H1 (cell line): ENCODE measurements around the gene CSF2. TPM values are rescaled to one million over a fixed set of nuclear protein-coding genes. Genes with fewer than 3 reads are reported as not detected.

ENCODE experiments used
- CTCF ChIA-PET: fragments of 300-600 bp; sonication (Branson Sonifier 250); formaldehyde crosslinking; loops from one replicate; lab custom pipeline; 2021; ENCODE audit not compliant: partially characterized antibody; lab: Charles Lee
- POLR2A ChIA-PET: fragments of 300-600 bp; sonication (Branson Sonifier 250); formaldehyde crosslinking; loops from one replicate; lab custom pipeline; 2021; ENCODE audit warnings: inconsistent platforms; ENCODE audit not compliant: partially characterized antibody; lab: Charles Lee
- DNase-seq, 2 experiments: peaks; one replicate each; pipeline versions ENCODE4 v3.0.0 to v3.0.0-alpha.2; 2010 to 2022; ENCODE audit warnings: low spot score in 2 of 2, low read depth in 1 of 2, mixed read lengths in 1 of 2
- FAIRE-seq: peaks from 2 replicates; lab custom pipeline; 2011; peaks lifted over from hg19 to GRCh38; lab: Jason Lieb, UNC
- H2AFZ ChIP-seq: 2 replicates; pipeline ENCODE4 v1.8.1; 2012; ENCODE audit warnings: low read length, inconsistent platforms
- H2AK5ac ChIP-seq: 2 replicates; pipeline ENCODE4 v1.6.1; 2013; ENCODE audit warnings: low read depth, low read length
- H2BK120ac ChIP-seq: replicated peaks from 2 replicates; pipeline ENCODE3; 2013; ENCODE audit warnings: low read depth, low read length, inconsistent platforms
- H2BK12ac ChIP-seq: 2 replicates; pipeline ENCODE4 v1.6.1; 2013; ENCODE audit warnings: low read depth, low read length
- H2BK15ac ChIP-seq: 2 replicates; pipeline ENCODE4 v1.6.1; 2013; ENCODE audit warnings: low read length
- H2BK20ac ChIP-seq: 2 replicates; pipeline ENCODE4 v1.6.1; 2013; ENCODE audit warnings: low read length
- H2BK5ac ChIP-seq: 2 replicates; pipeline ENCODE4 v1.6.1; 2013; ENCODE audit warnings: low read depth, low read length
- H3K14ac ChIP-seq: 2 replicates; pipeline ENCODE4 v1.6.1; 2013; ENCODE audit warnings: inconsistent platforms; ENCODE audit not compliant: insufficient read length
- H3K18ac ChIP-seq: 2 replicates; pipeline ENCODE4 v1.6.1; 2013; ENCODE audit warnings: low read length; ENCODE audit errors: extremely low read depth
- H3K23ac ChIP-seq: 2 replicates; pipeline ENCODE4 v1.6.1; 2013; ENCODE audit warnings: inconsistent platforms; ENCODE audit not compliant: insufficient read length
- H3K23me2 ChIP-seq: 2 replicates; pipeline ENCODE4 v1.6.1; 2013; ENCODE audit warnings: low read depth, low read length
- H3K27ac ChIP-seq: 2 replicates; pipeline ENCODE4 v1.6.1; 2011; ENCODE audit warnings: low read depth, low read length, inconsistent platforms
- H3K27me3 ChIP-seq, 4 experiments: replicated peaks in 1 of 4; 1 replicate in 1 of 4; 2 replicates in 3 of 4; pipeline versions ENCODE4 v1.6.1 to v1.8.1; 2011 to 2013; ENCODE audit warnings: low read length in 3 of 4, mild to moderate bottlenecking in 3 of 4, inconsistent platforms in 2 of 4, mixed read lengths in 2 of 4, moderate library complexity in 1 of 4; ENCODE audit not compliant: control insufficient read depth in 3 of 4, insufficient read depth in 3 of 4; ENCODE audit errors: extremely low read depth in 1 of 4
- H3K36me3 ChIP-seq, 4 experiments: 2 replicates each; pipeline versions ENCODE4 v1.6.1 to v1.8.1; 2011 to 2013; ENCODE audit warnings: mild to moderate bottlenecking in 4 of 4, low read length in 3 of 4, moderate library complexity in 2 of 4, control low read depth in 1 of 4, inconsistent platforms in 1 of 4; ENCODE audit not compliant: insufficient read depth in 4 of 4, control insufficient read depth in 2 of 4
- H3K4ac ChIP-seq: replicated peaks from 2 replicates; pipeline ENCODE3; 2013; ENCODE audit warnings: low read length, low read depth, mixed read lengths, inconsistent platforms; ENCODE audit not compliant: insufficient read length
- H3K4me1 ChIP-seq, 4 experiments: replicated peaks in 1 of 4; 1 replicate in 1 of 4; 2 replicates in 3 of 4; pipeline versions ENCODE4 v1.6.1 to v1.8.1; 2011 to 2013; ENCODE audit warnings: low read length in 3 of 4, inconsistent platforms in 2 of 4, mixed read lengths in 1 of 4; ENCODE audit not compliant: insufficient read depth in 4 of 4, control insufficient read depth in 3 of 4
- H3K4me2 ChIP-seq, 2 experiments: 2 replicates each; pipeline versions ENCODE4 v1.6.1 to v1.8.1; 2011 to 2013; ENCODE audit warnings: low read depth in 2 of 2, low read length in 2 of 2, control low read depth in 1 of 2, inconsistent platforms in 1 of 2, mild to moderate bottlenecking in 1 of 2; ENCODE audit not compliant: insufficient read depth in 1 of 2
- H3K4me3 ChIP-seq, 4 experiments: fragments of 200-600, 300-600 bp in 1 of 4; sonication (generic), shearing (Covaris generic), sonication (Bioruptor Twin) in 1 of 4; 2 replicates each; pipeline versions ENCODE4 v1.5.1 to v1.8.1; 2011 to 2016; ENCODE audit warnings: low read length in 4 of 4, low read depth in 3 of 4, control low read depth in 2 of 4, inconsistent platforms in 2 of 4, mild to moderate bottlenecking in 2 of 4, mixed read lengths in 1 of 4, moderate library complexity in 1 of 4; ENCODE audit not compliant: insufficient read depth in 2 of 4; ENCODE audit errors: extremely low read depth in 1 of 4
- H3K56ac ChIP-seq: replicated peaks from 2 replicates; pipeline ENCODE3; 2013; ENCODE audit warnings: low read depth, mild to moderate bottlenecking, mixed read lengths, low read length, inconsistent platforms; ENCODE audit not compliant: insufficient read length
- H3K79me1 ChIP-seq: 2 replicates; pipeline ENCODE4 v1.6.1; 2013; ENCODE audit warnings: low read depth, low read length, control low read depth
- H3K79me2 ChIP-seq, 2 experiments: 2 replicates each; pipeline versions ENCODE4 v1.6.1 to v1.8.1; 2012 to 2013; ENCODE audit warnings: low read length in 2 of 2, mild to moderate bottlenecking in 2 of 2, inconsistent platforms in 1 of 2; ENCODE audit not compliant: insufficient read depth in 2 of 2, control insufficient read depth in 1 of 2
- H3K9ac ChIP-seq, 4 experiments: replicated peaks in 1 of 4; 1 replicate in 1 of 4; 2 replicates in 3 of 4; pipeline versions ENCODE4 v1.6.1 to v1.8.1; 2011 to 2013; ENCODE audit warnings: low read depth in 3 of 4, low read length in 3 of 4, control low read depth in 2 of 4, mild to moderate bottlenecking in 2 of 4, moderate library complexity in 2 of 4, inconsistent platforms in 1 of 4; ENCODE audit errors: extremely low read depth in 1 of 4
- H3K9me3 ChIP-seq, 2 experiments: 2 replicates each; pipeline versions ENCODE4 v1.6.1 to v1.8.1; 2012 to 2013; ENCODE audit warnings: mild to moderate bottlenecking in 2 of 2, moderate library complexity in 2 of 2, control low read depth in 1 of 2, inconsistent platforms in 1 of 2, low read depth in 1 of 2, low read length in 1 of 2, mixed read lengths in 1 of 2; ENCODE audit not compliant: insufficient read depth in 2 of 2
- H4K20me1 ChIP-seq, 2 experiments: replicated peaks in 1 of 2; 2 replicates each; pipeline versions ENCODE3 to v1.8.1; 2011 to 2013; ENCODE audit warnings: inconsistent platforms in 2 of 2, low read length in 2 of 2, mild to moderate bottlenecking in 1 of 2; ENCODE audit not compliant: insufficient read depth in 2 of 2, control insufficient read depth in 1 of 2
- H4K5ac ChIP-seq: 2 replicates; pipeline ENCODE4 v1.6.1; 2013; ENCODE audit warnings: low read length, low read depth, mixed read lengths, inconsistent platforms; ENCODE audit not compliant: insufficient read length
- H4K8ac ChIP-seq: 2 replicates; pipeline ENCODE4 v1.8.0; 2013; ENCODE audit warnings: mild to moderate bottlenecking, moderate library complexity, low read length, inconsistent platforms; ENCODE audit not compliant: insufficient read depth; ENCODE audit errors: extremely low read depth
- H4K91ac ChIP-seq: replicated peaks from 2 replicates; pipeline ENCODE3; 2013; ENCODE audit warnings: low read length, mixed read lengths, inconsistent platforms; ENCODE audit not compliant: insufficient read length
- BRCA1 ChIP-seq: IDR thresholded peaks from 2 replicates; pipeline ENCODE4 v1.6.1; 2012; ENCODE audit warnings: low read depth, low read length, improper control_type of control experiment
- E2F6 ChIP-seq: IDR thresholded peaks from 2 replicates; pipeline ENCODE4 v1.6.1; 2012; ENCODE audit warnings: inconsistent platforms
- EP300 ChIP-seq, 2 experiments: IDR thresholded peaks; 1 replicate in 1 of 2; 2 replicates in 1 of 2; pipeline ENCODE4 v1.6.1; 2011 to 2012; ENCODE audit warnings: low read depth in 2 of 2, low read length in 2 of 2, mild to moderate bottlenecking in 2 of 2, borderline replicate concordance in 1 of 2, inconsistent platforms in 1 of 2, moderate library complexity in 1 of 2
- GTF2F1 ChIP-seq: IDR thresholded peaks from 2 replicates; pipeline ENCODE4 v1.6.1; 2012; ENCODE audit warnings: low read depth, low read length, improper control_type of control experiment, borderline replicate concordance
- JUN ChIP-seq: IDR thresholded peaks from 2 replicates; pipeline ENCODE4 v1.6.1; 2011; ENCODE audit warnings: low read depth, mild to moderate bottlenecking, improper control_type of control experiment, low read length
- KDM5A ChIP-seq: fragments of 200-600 bp; IDR thresholded peaks from 2 replicates; pipeline ENCODE4 v1.7.1; 2012; ENCODE audit warnings: mild to moderate bottlenecking, low read length, inconsistent platforms, mixed read lengths
- PHF8 ChIP-seq: fragments of 200-600 bp; sonication (generic); conservative IDR thresholded peaks from 2 replicates; pipeline ENCODE4 v1.7.1; 2012; ENCODE audit warnings: low read depth, mild to moderate bottlenecking, inconsistent platforms, low read length, moderate library complexity
- RBBP5 ChIP-seq: IDR thresholded peaks from 2 replicates; pipeline ENCODE4 v1.7.1; 2012; ENCODE audit warnings: low read depth, mild to moderate bottlenecking, inconsistent platforms, low read length, moderate library complexity, borderline replicate concordance
- RFX5 ChIP-seq: IDR thresholded peaks from 2 replicates; pipeline ENCODE4 v1.6.1; 2011; ENCODE audit warnings: low read depth, low read length, improper control_type of control experiment, borderline replicate concordance
- TAF7 ChIP-seq: optimal IDR thresholded peaks from 2 replicates; pipeline ENCODE3; 2011; ENCODE audit warnings: low read depth, mild to moderate bottlenecking, inconsistent platforms, low read length, moderate library complexity, borderline replicate concordance
- TCF12 ChIP-seq: IDR thresholded peaks from 2 replicates; pipeline ENCODE4 v1.6.1; 2011; ENCODE audit warnings: low read depth, mild to moderate bottlenecking, low read length
- WGBS, 2 experiments: shearing (Covaris generic) in 1 of 2; methylation state at CpG; one replicate each; pipeline versions ENCODE4 v1.1.6 to v1.1.7; 2013 to 2015; ENCODE audit warnings: low lambda C conversion rate in 2 of 2, mixed read lengths in 2 of 2, inconsistent platforms in 1 of 2, low coverage in 1 of 2, missing lambda C conversion rate in 1 of 2; ENCODE audit not compliant: insufficient replicate concordance in 2 of 2, insufficient coverage in 1 of 2, insufficient read length in 1 of 2; ENCODE audit errors: extremely low coverage in 1 of 2, missing lambda C conversion rate in 1 of 2; 5-methylcytosine and 5-hydroxymethylcytosine counted together
- polyA plus RNA-seq, 7 experiments: library from polyadenylated mRNA; depleted of rRNA in 3 of 7; stranded (reverse) in 5 of 7; unstranded in 2 of 7; fragments of >200 nt in 5 of 7; fragments of 200-250 nt in 2 of 7; gene quantifications; 1 replicate in 5 of 7; 2 replicates in 1 of 7; 4 replicates in 1 of 7; pipeline versions ENCODE4 v1.2.1 to v1.2.3, GENCODE V29; 2011 to 2013; ENCODE audit warnings: missing spikeins in 2 of 7, mixed read lengths in 2 of 7
- total RNA-seq: library from RNA; stranded (reverse); fragmentation: NEBNext Ultra II Directional; extraction: Animal tissue kit (Norgen Biotek cat#: 25700); gene quantifications from 2 replicates; pipeline ENCODE4 v1.2.1, GENCODE V29; 2021

Gene CSF2
- total and polyA plus RNA-seq, 2 of the 8 experiments (the other 6 are each of a cell fraction or from before 2014, with no cell fraction given): not detected

GRCh38 chr5:132075719-132076077 lies 2.1 kb downstream of the CSF2 start:
- ChIA-PET POLR2A (no interaction called here), CTCF (interaction anchor here (0.6 to 3.7 kb wide), 3 partner anchors 12 to 294 kb away, joined by 3 to 26 read pairs (median 3); no protein-coding TSS in a partner anchor)
- 100% methylated on average over 2 of the region's 2 CpGs; no CpG with 5 or more reads in 1 of the 2 experiments for WGBS, 2 experiments
- no peaks in the 10 kb centered on the region for H3K79me1 ChIP-seq
- no peak overlapping the region for H3K14ac ChIP-seq
- FAIRE-seq (no peak), DNase-seq (no peak)
- H3K36me3 ChIP-seq: no peaks in the 10 kb centered on the region
- H3K9me3 ChIP-seq: no peaks in the 10 kb centered on the region
- no peak overlapping the region for H4K8ac ChIP-seq
- H3K4ac ChIP-seq: no peak overlapping the region
- H2BK20ac ChIP-seq: no peak overlapping the region
- no peak overlapping the region for H3K18ac ChIP-seq
- H3K56ac ChIP-seq: no peak overlapping the region
- H3K23me2 ChIP-seq: no peaks in the 10 kb centered on the region
- H3K23ac ChIP-seq: no peak overlapping the region
- no peak overlapping the region for H3K4me2 ChIP-seq
- no peak overlapping the region for H2AK5ac ChIP-seq
- no peak overlapping the region for H2BK5ac ChIP-seq
- H4K5ac ChIP-seq: no peak overlapping the region
- no peak overlapping the region for H3K27ac ChIP-seq
- H2BK12ac ChIP-seq: no peak overlapping the region
- H2BK120ac ChIP-seq: no peak overlapping the region
- no peaks in the 10 kb centered on the region for H3K27me3 ChIP-seq
- H2BK15ac ChIP-seq: no peak overlapping the region
- peaks cover 0 to 2% (median 0%) of the 10 kb centered on the region in 4 experiments; a peak in 1 of 7 replicates for H3K4me1 ChIP-seq
- H4K91ac ChIP-seq: no peak overlapping the region
- no peaks in the 10 kb centered on the region for H4K20me1 ChIP-seq
- no peak overlapping the region for H3K4me3 ChIP-seq
- H2AFZ ChIP-seq: no peak overlapping the region
- TF ChIP-seq E2F6 (no peak), RFX5 (no peak), JUN (no peak), EP300 (IDR thresholded peaks at IDR 0.05; ENCODE audit: borderline replicate concordance in 1 of 2, low read depth in 2 of 2, low read length in 2 of 2) (no peak), TCF12 (no peak), GTF2F1 (no peak), PHF8 (no peak), BRCA1 (no peak), RBBP5 (no peak), KDM5A (no peak), TAF7 (no peak)
- no peak overlapping the region for H3K9ac ChIP-seq
- H3K79me2 ChIP-seq: no peaks in the 10 kb centered on the region
